ENCODE data around the gene CDH4.

Gene CDH4

GRCh38 chr20:61572789-61573188, 320.7 kb downstream of the CDH4 start:
- no peaks in the 10 kb centered on the region for H3K9me3 ChIP-seq (ENCODE audit: insufficient read depth, low read length)
- no peaks in the 10 kb centered on the region for H3K9me2 ChIP-seq (replicated peaks; ENCODE audit: insufficient read depth, low read length)
- H4K20me1 ChIP-seq (ENCODE audit: low read depth, low read length): no peaks in the 10 kb centered on the region
- H3K4me3 ChIP-seq (ENCODE audit: insufficient read depth, low read length, poor library complexity, severe bottlenecking): no peak overlapping the region
- no peak overlapping the region for H3K9ac ChIP-seq (ENCODE audit: low read length)
- no peaks in the 10 kb centered on the region for H3F3A ChIP-seq (ENCODE audit: insufficient read depth)
- no peaks in the 10 kb centered on the region for H3K36me3 ChIP-seq (ENCODE audit: low read length)
- TF ChIP-seq CTCF (IDR thresholded peaks at IDR 0.05; ENCODE audit: insufficient read depth, low read length, poor library complexity, severe bottlenecking): no peak
- TF ChIP-seq EZH2phosphoT487 (conservative IDR thresholded peaks at IDR 0.05; ENCODE audit: low read length): no peak
- no peak overlapping the region for H2AFZ ChIP-seq (ENCODE audit: low read depth, low read length, severe bottlenecking)
- H3K27ac ChIP-seq (ENCODE audit: low read depth, low read length): no peak overlapping the region
- no peaks in the 10 kb centered on the region for H3K79me2 ChIP-seq (ENCODE audit: insufficient read depth, low read length)
- no peak overlapping the region for H3K4me2 ChIP-seq (ENCODE audit: low read depth, low read length, poor library complexity, severe bottlenecking)
- H3K27me3 ChIP-seq (ENCODE audit: low read length): no peaks in the 10 kb centered on the region

GRCh38 chr20:61573415-61574305, 321.6 kb downstream of the CDH4 start:
- Histone ChIP-seq H3K4me2 (ENCODE audit: low read depth, low read length, poor library complexity, severe bottlenecking) (no peak overlapping the region), H3F3A (ENCODE audit: insufficient read depth) (no peaks in the 10 kb centered on the region), H3K27me3 (ENCODE audit: low read length) (no peaks in the 10 kb centered on the region), H3K9me2 (replicated peaks; ENCODE audit: insufficient read depth, low read length) (no peaks in the 10 kb centered on the region), H3K9me3 (ENCODE audit: insufficient read depth, low read length) (no peaks in the 10 kb centered on the region), H2AFZ (ENCODE audit: low read depth, low read length, severe bottlenecking) (no peak overlapping the region), H3K36me3 (ENCODE audit: low read length) (no peaks in the 10 kb centered on the region), H3K9ac (ENCODE audit: low read length) (no peak overlapping the region), H4K20me1 (ENCODE audit: low read depth, low read length) (no peaks in the 10 kb centered on the region), H3K27ac (ENCODE audit: low read depth, low read length) (no peak overlapping the region), H3K4me3 (ENCODE audit: insufficient read depth, low read length, poor library complexity, severe bottlenecking) (no peak overlapping the region), H3K79me2 (ENCODE audit: insufficient read depth, low read length) (no peaks in the 10 kb centered on the region)
- TF ChIP-seq CTCF (IDR thresholded peaks at IDR 0.05; ENCODE audit: insufficient read depth, low read length, poor library complexity, severe bottlenecking) (no peak), EZH2phosphoT487 (conservative IDR thresholded peaks at IDR 0.05; ENCODE audit: low read length) (no peak)

- Histone ChIP-seq H3K9ac (ENCODE audit: low read length) (no peak overlapping the region), H3K27me3 (ENCODE audit: low read length) (no peaks in the 10 kb centered on the region), H3K9me2 (replicated peaks; ENCODE audit: insufficient read depth, low read length) (no peaks in the 10 kb centered on the region), H3F3A (ENCODE audit: insufficient read depth) (no peaks in the 10 kb centered on the region), H3K36me3 (ENCODE audit: low read length) (no peaks in the 10 kb centered on the region), H3K4me2 (ENCODE audit: low read depth, low read length, poor library complexity, severe bottlenecking) (no peak overlapping the region), H3K27ac (ENCODE audit: low read depth, low read length) (no peak overlapping the region), H2AFZ (ENCODE audit: low read depth, low read length, severe bottlenecking) (no peak overlapping the region), H4K20me1 (ENCODE audit: low read depth, low read length) (no peaks in the 10 kb centered on the region), H3K79me2 (ENCODE audit: insufficient read depth, low read length) (no peaks in the 10 kb centered on the region), H3K9me3 (ENCODE audit: insufficient read depth, low read length) (no peaks in the 10 kb centered on the region), H3K4me3 (ENCODE audit: insufficient read depth, low read length, poor library complexity, severe bottlenecking) (no peak overlapping the region)
- TF ChIP-seq EZH2phosphoT487 (conservative IDR thresholded peaks at IDR 0.05; ENCODE audit: low read length) (no peak), CTCF (IDR thresholded peaks at IDR 0.05; ENCODE audit: insufficient read depth, low read length, poor library complexity, severe bottlenecking) (no peak)
These were observed 323.3 kb downstream of the CDH4 start for GRCh38 chr20:61575151-61575937.
